T-cell (primary cell): ENCODE measurements around the gene GJA3. TPM values are rescaled to one million over a fixed set of nuclear protein-coding genes. Genes with fewer than 3 reads are reported as not detected.
A peak's percentile ranks its signal among the peaks of the same experiment; 100 is the strongest.

Experiments used
- ATAC-seq, 4 experiments: fragments of 200-7000 bp in 3 of 4; fragments of 150-1000 bp in 1 of 4; cut with Tn5 transposase; replicated peaks in 1 of 4; 1 replicate in 3 of 4; 2 replicates in 1 of 4; pipeline ENCODE4 v1.10.0; 2021; ENCODE audit warnings: moderate library complexity in 3 of 4, mild to moderate bottlenecking in 2 of 4, moderate number of reproducible peaks in 1 of 4
- CTCF ChIA-PET, 2 donors: fragments of 300-600 bp; sonication (Branson Sonifier 250); formaldehyde crosslinking; loops; one replicate each; lab custom pipeline; 2022; ENCODE audit warnings: antibody characterized with exemption in 2 of 2; lab: Charles Lee
- POLR2A ChIA-PET, 2 donors: fragments of 300-600 bp; sonication (Branson Sonifier 250); formaldehyde crosslinking; loops; one replicate each; lab custom pipeline; 2022; ENCODE audit warnings: antibody characterized with exemption in 2 of 2; lab: Charles Lee
- DNase-seq, 35 experiments: peaks; one replicate each; pipeline versions ENCODE4 v3.0.0 to v3.0.0-alpha.2; 2013 to 2023
- H3K27ac ChIP-seq: one replicate; pipeline ENCODE4 v1.5.1; 2013; ENCODE audit warnings: low read length
- H3K27me3 ChIP-seq, 2 experiments: replicated peaks in 1 of 2; 1 replicate in 1 of 2; 2 replicates in 1 of 2; pipeline versions ENCODE4 v1.6.1 to v1.7.0; 2013; ENCODE audit warnings: low read length in 1 of 2, mixed read lengths in 1 of 2; ENCODE audit not compliant: control insufficient read depth in 2 of 2, insufficient read depth in 2 of 2; ENCODE audit errors: extremely low read depth in 1 of 2
- H3K36me3 ChIP-seq, 2 donors: 1 replicate in 1 of 2; 2 replicates in 1 of 2; pipeline versions ENCODE4 v1.6.1 to v1.7.0; 2013; ENCODE audit warnings: low read length in 1 of 2; ENCODE audit not compliant: control insufficient read depth in 2 of 2, insufficient read depth in 1 of 2; ENCODE audit errors: extremely low read depth in 1 of 2
- H3K4me1 ChIP-seq, 2 experiments: 1 replicate in 1 of 2; 2 replicates in 1 of 2; pipeline versions ENCODE4 v1.6.1 to v1.7.0; 2013; ENCODE audit warnings: low read length in 2 of 2, mixed read lengths in 1 of 2; ENCODE audit not compliant: insufficient read depth in 2 of 2, control insufficient read depth in 1 of 2; ENCODE audit errors: extremely low read depth in 1 of 2
- H3K4me3 ChIP-seq, 2 donors: 1 replicate in 1 of 2; 2 replicates in 1 of 2; pipeline versions ENCODE4 v1.5.1 to v1.7.0; 2013; ENCODE audit warnings: mild to moderate bottlenecking in 2 of 2, low read length in 1 of 2, moderate library complexity in 1 of 2; ENCODE audit not compliant: control insufficient read depth in 1 of 2; ENCODE audit errors: extremely low read depth in 1 of 2
- H3K9me3 ChIP-seq: 2 replicates; pipeline ENCODE4 v1.7.0; 2013
- H3K27ac Mint-ChIP-seq, 2 donors: one replicate each; pipeline ENCODE4 v1.8.0; 2020 to 2021; ENCODE audit warnings: mild to moderate bottlenecking in 2 of 2, mixed read lengths in 2 of 2
- H3K27me3 Mint-ChIP-seq, 2 donors: one replicate each; pipeline ENCODE4 v1.8.0; 2021 to 2022; ENCODE audit warnings: mixed read lengths in 2 of 2
- H3K36me3 Mint-ChIP-seq: one replicate; pipeline ENCODE4 v1.8.0; 2021; ENCODE audit warnings: mixed read lengths
- H3K4me1 Mint-ChIP-seq, 3 donors: one replicate each; pipeline ENCODE4 v1.8.0; 2020 to 2022; ENCODE audit warnings: mixed read lengths in 3 of 3, mild to moderate bottlenecking in 1 of 3
- H3K4me3 Mint-ChIP-seq, 3 donors: one replicate each; pipeline ENCODE4 v1.8.0; 2020 to 2022; ENCODE audit warnings: mild to moderate bottlenecking in 3 of 3, mixed read lengths in 3 of 3, moderate library complexity in 3 of 3
- H3K9me3 Mint-ChIP-seq, 3 donors: one replicate each; pipeline ENCODE4 v1.8.0; 2020 to 2022; ENCODE audit warnings: mixed read lengths in 3 of 3
- WGBS: methylation state at CpG from one replicate; pipeline ENCODE4 v1.1.5; 2013; ENCODE audit warnings: missing lambda C conversion rate; ENCODE audit not compliant: insufficient coverage; 5-methylcytosine and 5-hydroxymethylcytosine counted together
- total RNA-seq, 35 experiments: library from RNA in 6 of 35; stranded (reverse) in 6 of 35; fragments of 120-200 nt in 1 of 35; gene quantifications; one replicate each; pipeline versions ENCODE4 v1.2.1 to v1.2.4 and lab custom pipeline; 2013 to 2026

GJA3 gene
- total RNA-seq, 5 donors from 2014 or later (not counting 1 experiment from before 2014, with no cell fraction given): 0.10 to 0.93 (median 0.42) TPM

- no peaks in the 10 kb centered on the region for H3K36me3 ChIP-seq
- H3K27me3 ChIP-seq: peaks cover 4 to 36% of the 10 kb centered on the region in 2 experiments
- H3K9me3 ChIP-seq: no peaks in the 10 kb centered on the region
- WGBS: 100% methylated on average over 4 of the region's 7 CpGs
- ChIA-PET CTCF (no interaction called here), POLR2A (interaction anchor here in 1 of 2 donors (0.6 kb wide), 1 partner anchor 59 kb away, joined by 8 read pairs; no protein-coding TSS in a partner anchor)
- ATAC-seq: no peak
- Mint-ChIP-seq H3K36me3 (no peaks in the 10 kb centered on the region), H3K27me3 (peaks cover 56 to 76% of the 10 kb centered on the region in 2 donors), H3K27ac (no peak overlapping the region), H3K9me3 (no peaks in the 10 kb centered on the region), H3K4me3 (no peak overlapping the region), H3K4me1 (peaks cover 0 to 2% (median 2%) of the 10 kb centered on the region in 3 donors)
- DNase-seq: no peak
- no peak overlapping the region for H3K4me3 ChIP-seq
- H3K4me1 ChIP-seq: peaks cover 0 to under 1% of the 10 kb centered on the region in 2 experiments
- H3K27ac ChIP-seq: no peak overlapping the region
Observed at GRCh38 chr13:20168396-20168795, 7.5 kb upstream of the GJA3 start.

- no peaks in the 10 kb centered on the region for H3K36me3 Mint-ChIP-seq
- H3K27ac ChIP-seq: no peak overlapping the region
- 86% methylated on average over 4 of the region's 11 CpGs for WGBS
- no peaks in the 10 kb centered on the region for H3K9me3 ChIP-seq
- ChIA-PET CTCF (interaction anchor here in 1 of 2 donors (0.7 kb wide), 1 partner anchor 26 kb away, joined by 3 read pairs; no protein-coding TSS in a partner anchor), POLR2A (no interaction called here)
- H3K9me3 Mint-ChIP-seq: no peaks in the 10 kb centered on the region
- peaks cover 41 to 68% of the 10 kb centered on the region in 2 donors for H3K27me3 Mint-ChIP-seq
- H3K4me1 ChIP-seq: peaks cover 4 to 12% of the 10 kb centered on the region in 2 experiments
- H3K27ac Mint-ChIP-seq: no peak overlapping the region
- H3K36me3 ChIP-seq: no peaks in the 10 kb centered on the region
- ATAC-seq: no peak
- DNase-seq: no peak
- H3K4me1 Mint-ChIP-seq: peaks cover 7 to 12% (median 10%) of the 10 kb centered on the region in 3 donors
- H3K27me3 ChIP-seq: peaks cover 7 to 43% of the 10 kb centered on the region in 2 experiments
- H3K4me3 ChIP-seq: no peak overlapping the region
- no peak overlapping the region for H3K4me3 Mint-ChIP-seq
Observed at GRCh38 chr13:20165417-20166257, 4.8 kb upstream of the GJA3 start.

- Mint-ChIP-seq H3K36me3 (no peaks in the 10 kb centered on the region), H3K4me1 (peaks cover 17 to 22% (median 18%) of the 10 kb centered on the region in 3 donors), H3K4me3 (peak overlapping the region; percentile 66 to 85 (median 66)), H3K27me3 (peaks cover 32 to 67% of the 10 kb centered on the region in 2 donors), H3K27ac (no peak overlapping the region), H3K9me3 (no peaks in the 10 kb centered on the region)
- Histone ChIP-seq H3K4me3 (peak overlapping the region; percentile 29 to 77), H3K36me3 (no peaks in the 10 kb centered on the region), H3K27me3 (peaks cover 19 to 40% of the 10 kb centered on the region in 2 experiments), H3K4me1 (peaks cover 4 to 20% of the 10 kb centered on the region in 2 experiments), H3K9me3 (no peaks in the 10 kb centered on the region), H3K27ac (no peak overlapping the region)
- ChIA-PET CTCF (interaction anchor here (0.5 to 1.9 kb wide), 7 partner anchors 30 to 506 kb away, joined by 3 to 10 read pairs (median 5); no protein-coding TSS in a partner anchor), POLR2A (no interaction called here)
- 49% methylated on average over 14 of the region's 16 CpGs for WGBS
- no peak for DNase-seq
- ATAC-seq: no peak
Observed at GRCh38 chr13:20161951-20162300, 1.1 kb upstream of the GJA3 start.

- Histone ChIP-seq H3K4me1 (peaks cover 4 to 20% of the 10 kb centered on the region in 2 experiments), H3K36me3 (no peaks in the 10 kb centered on the region), H3K4me3 (peak overlapping the region; percentile 43 to 77), H3K27me3 (peaks cover 19 to 40% of the 10 kb centered on the region in 2 experiments), H3K9me3 (no peaks in the 10 kb centered on the region), H3K27ac (no peak overlapping the region)
- WGBS: 3% methylated on average over 58 of the region's 79 CpGs
- Mint-ChIP-seq H3K36me3 (no peaks in the 10 kb centered on the region), H3K4me1 (peaks cover 17 to 22% (median 18%) of the 10 kb centered on the region in 3 donors), H3K9me3 (no peaks in the 10 kb centered on the region), H3K27me3 (peaks cover 27 to 63% of the 10 kb centered on the region in 2 donors), H3K27ac (no peak overlapping the region), H3K4me3 (peak overlapping the region; percentile 66 to 85 (median 73))
- POLR2A ChIA-PET: no interaction called here
- DNase-seq: peak in 34 of 35 experiments; percentile 16 to 70 (median 44)
- ATAC-seq: peak; percentile 70 to 74 (median 72)
- CTCF ChIA-PET: interaction anchor here (0.7 to 1.0 kb wide), 4 partner anchors 29 to 506 kb away, joined by 3 to 7 read pairs (median 4); no protein-coding TSS in a partner anchor
Observed at GRCh38 chr13:20161275-20161950, 561 bp upstream of the GJA3 start.

GRCh38 chr13:20159646-20160305 lies 1.1 kb downstream of the GJA3 start:
- ATAC-seq (no peak), DNase-seq (peak in 1 of 35 experiments; percentile 26)
- H3K4me3 Mint-ChIP-seq: peak overlapping the region; percentile 81 to 85 (median 82)
- Histone ChIP-seq H3K27ac (no peak overlapping the region), H3K4me3 (peak overlapping the region in 1 of 2 donors; percentile 44), H3K4me1 (peaks cover 4 to 20% of the 10 kb centered on the region in 2 experiments), H3K9me3 (no peaks in the 10 kb centered on the region), H3K36me3 (no peaks in the 10 kb centered on the region), H3K27me3 (peaks cover 19 to 43% of the 10 kb centered on the region in 2 experiments)
- CTCF ChIA-PET: interaction anchor here (0.7 to 1.4 kb wide), 3 partner anchors 32 to 1517 kb away, joined by 3 to 6 read pairs (median 3); no protein-coding TSS in a partner anchor
- POLR2A ChIA-PET: interaction anchor here (0.6 to 0.7 kb wide), 5 partner anchors 141 to 525 kb away, joined by 3 to 18 read pairs (median 7); no protein-coding TSS in a partner anchor
- no peak overlapping the region for H3K27ac Mint-ChIP-seq
- H3K27me3 Mint-ChIP-seq: peaks cover 17 to 54% of the 10 kb centered on the region in 2 donors
- no peaks in the 10 kb centered on the region for H3K9me3 Mint-ChIP-seq
- WGBS: 20% methylated on average over 3 of the region's 18 CpGs
- no peaks in the 10 kb centered on the region for H3K36me3 Mint-ChIP-seq
- peaks cover 17 to 22% (median 18%) of the 10 kb centered on the region in 3 donors for H3K4me1 Mint-ChIP-seq
